CD4-positive, alpha-beta T cell treated with Interleukin-2 at 100 ng/mL for 4 hours (primary cell): ENCODE measurements around the gene ENG.

Experiments used
- DNase-seq: peaks from one replicate; pipeline ENCODE4 v3.0.0-alpha.2; 2020; ENCODE audit warnings: low spot score

Gene ENG

GRCh38 chr9:127814619-127815511 lies 39.6 kb downstream of the ENG start:
- DNase-seq = no peak

GRCh38 chr9:127813686-127814226 lies 40.7 kb downstream of the ENG start:
- no peak for DNase-seq

- no peak for DNase-seq
Observed at GRCh38 chr9:127812936-127813675, 41.4 kb downstream of the ENG start.

GRCh38 chr9:127812011-127812410 lies 42.4 kb downstream of the ENG start:
- no peak for DNase-seq

GRCh38 chr9:127810378-127811187 lies 43.9 kb downstream of the ENG start:
- DNase-seq = no peak

- no peak for DNase-seq
Observed at GRCh38 chr9:127809540-127810377, 44.7 kb downstream of the ENG start.

GRCh38 chr9:127809002-127809539 lies 45.4 kb downstream of the ENG start:
- no peak for DNase-seq

- no peak for DNase-seq
Observed at GRCh38 chr9:127808347-127809001, 46.0 kb downstream of the ENG start.

GRCh38 chr9:127806871-127807270 lies 47.6 kb downstream of the ENG start:
- DNase-seq = no peak

- DNase-seq = peak; percentile 39
Observed at GRCh38 chr9:127805620-127806019, 48.8 kb downstream of the ENG start.

- DNase-seq = no peak
Observed at GRCh38 chr9:127803507-127804352, 50.7 kb downstream of the ENG start.

- DNase-seq = peak; percentile 81
Observed at GRCh38 chr9:127802576-127803443, 51.6 kb downstream of the ENG start, which contains the start of gene FPGS. TSS of gene FPGS (plus strand) at chr9:127802882. CDS start at chr9:127802925, 43 bp downstream.

- DNase-seq = no peak
Observed at GRCh38 chr9:127801955-127802575, 52.4 kb downstream of the ENG start.

- no peak for DNase-seq
Observed at GRCh38 chr9:127796852-127797370, 57.5 kb downstream of the ENG start.

GRCh38 chr9:127796225-127796813 lies 58.1 kb downstream of the ENG start:
- DNase-seq = no peak

GRCh38 chr9:127794001-127794791 lies 60.3 kb downstream of the ENG start:
- no peak for DNase-seq
